Umbilical cord (tissue), 2 donors: ENCODE measurements around the gene CYP4F8. TPM values are rescaled to one million over a fixed set of nuclear protein-coding genes. Genes with fewer than 3 reads are reported as not detected.
A peak's percentile ranks its signal among the peaks of the same experiment; 100 is the strongest.
"Not testable (repeated sequence)": the region's sequence is repeated elsewhere in the genome, so short reads cannot be mapped to it uniquely, and the experiment has no call there.

Experiments used
- DNase-seq: peaks from one replicate; pipeline ENCODE4 v3.0.0-alpha.2; 2015; ENCODE audit warnings: low spot score
- total RNA-seq: library from RNA; depleted of rRNA; stranded (reverse); fragments of >200 nt; gene quantifications from one replicate; pipeline ENCODE4 v1.2.3, GENCODE V29; 2014; ENCODE audit warnings: low replicate concordance; ENCODE audit not compliant: insufficient read depth

Gene CYP4F8
- total RNA-seq: 5.3 TPM

GRCh38 chr19:15614507-15615379 lies at the start of gene CYP4F8:
TSS of gene CYP4F8 (plus strand) at chr19:15615218. CDS start at chr19:15615617, 399 bp downstream.
- no peak for DNase-seq

- no peak for DNase-seq
These were observed 44.6 kb upstream of the CYP4F8 start for GRCh38 chr19:15570420-15570819.

- no peak for DNase-seq
These were observed 39.6 kb upstream of the CYP4F8 start for GRCh38 chr19:15575406-15575805.

- no peak for DNase-seq
These were observed 38.4 kb upstream of the CYP4F8 start for GRCh38 chr19:15576526-15577156.

- no peak for DNase-seq
These were observed 37.7 kb upstream of the CYP4F8 start for GRCh38 chr19:15577184-15577771.

GRCh38 chr19:15583346-15583745 lies 31.7 kb upstream of the CYP4F8 start:
- no peak for DNase-seq

GRCh38 chr19:15584095-15584494 lies 30.9 kb upstream of the CYP4F8 start:
- DNase-seq: no peak

GRCh38 chr19:15584541-15585115 lies 30.4 kb upstream of the CYP4F8 start:
- peak; percentile 52 for DNase-seq

- DNase-seq: no peak
These were observed 27.4 kb upstream of the CYP4F8 start for GRCh38 chr19:15587663-15588062.

- DNase-seq: no peak
These were observed 26.8 kb upstream of the CYP4F8 start for GRCh38 chr19:15588265-15588664.

- DNase-seq: no peak
These were observed 25.1 kb upstream of the CYP4F8 start for GRCh38 chr19:15589760-15590451.

- DNase-seq: no peak
These were observed 23.2 kb upstream of the CYP4F8 start for GRCh38 chr19:15591796-15592195.

GRCh38 chr19:15592506-15592905 lies 22.5 kb upstream of the CYP4F8 start:
- not testable (repeated sequence) for DNase-seq

- DNase-seq: not testable (repeated sequence)
These were observed 21.3 kb upstream of the CYP4F8 start for GRCh38 chr19:15593766-15594165.

- DNase-seq: no peak
These were observed 19.9 kb upstream of the CYP4F8 start for GRCh38 chr19:15595069-15595468.

- DNase-seq: not testable (repeated sequence)
These were observed 6.8 kb upstream of the CYP4F8 start for GRCh38 chr19:15607978-15608925.

GRCh38 chr19:15609261-15609660 lies 5.8 kb upstream of the CYP4F8 start:
- DNase-seq: no peak

- DNase-seq: no peak
These were observed 2.7 kb upstream of the CYP4F8 start for GRCh38 chr19:15612342-15612741.

GRCh38 chr19:15613338-15613737 lies 1.7 kb upstream of the CYP4F8 start:
- DNase-seq: no peak

GRCh38 chr19:15615526-15615925 lies 508 bp downstream of the CYP4F8 start:
- DNase-seq: no peak
